PC-3 (cell line): ENCODE data around the gene TNIP1. TPM values are rescaled to one million over a fixed set of nuclear protein-coding genes. Genes with fewer than 3 reads are reported as not detected.
A peak's percentile ranks its signal among the peaks of the same experiment; 100 is the strongest.

ENCODE experiments used
- ATAC-seq: fragments of 200-7000 bp; cut with Tn5 transposase; 2 replicates; pipeline ENCODE4 v1.9.1; 2020; ENCODE audit warnings: mild to moderate bottlenecking, moderate library complexity
- BruUV-seq: library from RNA; stranded (reverse); fragments of 400-500 nt; replicated peaks from 2 replicates; lab custom pipeline; 2021; lab: Mats Ljungman, UMichigan
- CTCF ChIA-PET: fragments of 300-600 bp; sonication (Branson Sonifier 250); formaldehyde crosslinking; loops from one replicate; lab custom pipeline; 2022; ENCODE audit warnings: antibody characterized with exemption; lab: Charles Lee
- POLR2A ChIA-PET: fragments of 300-600 bp; sonication (Branson Sonifier 250); formaldehyde crosslinking; loops from one replicate; lab custom pipeline; 2022; ENCODE audit warnings: antibody characterized with exemption; ENCODE audit not compliant: unreplicated experiment; lab: Charles Lee
- DNase-seq: peaks from one replicate; pipeline ENCODE4 v3.0.0-alpha.2; 2015
- H2AFZ ChIP-seq: fragments of 300-600 bp; sonication (generic); 2 replicates; pipeline ENCODE4 v1.6.0; 2016; ENCODE audit warnings: antibody characterized with exemption, low read length
- H3F3A ChIP-seq: fragments of 300-600 bp; sonication (generic); one replicate; pipeline ENCODE4 v1.6.0; 2017; ENCODE audit warnings: antibody characterized with exemption, low read length, control low read depth, mild to moderate bottlenecking; ENCODE audit not compliant: unreplicated experiment
- H3K27ac ChIP-seq: fragments of 300-600 bp; sonication (generic); 2 replicates; pipeline ENCODE4 v1.5.1; 2016; ENCODE audit warnings: mild to moderate bottlenecking, low read length
- H3K27me3 ChIP-seq: fragments of 300-600 bp; sonication (generic); 2 replicates; pipeline ENCODE4 v1.6.1; 2016; ENCODE audit warnings: low read length, mixed read lengths
- H3K36me3 ChIP-seq: fragments of 300-600 bp; sonication (generic); 2 replicates; pipeline ENCODE4 v1.6.1; 2016; ENCODE audit warnings: low read depth, mixed run types, low read length, mixed read lengths
- H3K4me1 ChIP-seq: fragments of 300-600 bp; sonication (generic); 2 replicates; pipeline ENCODE4 v1.5.1; 2016; ENCODE audit warnings: low read length; ENCODE audit not compliant: insufficient read depth
- H3K4me2 ChIP-seq: fragments of 300-600 bp; sonication (generic); 2 replicates; pipeline ENCODE4 v1.6.0; 2016; ENCODE audit warnings: low read length
- H3K4me3 ChIP-seq: fragments of 300-600 bp; sonication (generic); 2 replicates; pipeline ENCODE4 v1.5.1; 2016; ENCODE audit warnings: mild to moderate bottlenecking, low read length, mixed read lengths
- H3K79me2 ChIP-seq: fragments of 300-600 bp; sonication (generic); 2 replicates; pipeline ENCODE4 v1.6.1; 2017; ENCODE audit warnings: low read length, mixed read lengths
- H3K9ac ChIP-seq: fragments of 300-600 bp; sonication (generic); 2 replicates; pipeline ENCODE4 v1.6.0; 2016; ENCODE audit warnings: mild to moderate bottlenecking, low read length
- H3K9me2 ChIP-seq: fragments of 300-600 bp; sonication (generic); replicated peaks from 2 replicates; pipeline ENCODE4 v1.6.1; 2016; ENCODE audit warnings: mixed run types, low read length, mixed read lengths
- H3K9me3 ChIP-seq: fragments of 300-600 bp; sonication (generic); 2 replicates; pipeline ENCODE4 v1.6.1; 2016; ENCODE audit warnings: low read length, mixed read lengths
- H4K20me1 ChIP-seq: fragments of 300-600 bp; sonication (generic); 2 replicates; pipeline ENCODE4 v1.6.1; 2016; ENCODE audit warnings: low read length, mixed read lengths
- EZH2 ChIP-seq: fragments of 300-600 bp; sonication (generic); IDR thresholded peaks from one replicate; pipeline ENCODE4 v1.6.1; 2017; ENCODE audit warnings: antibody characterized with exemption, mild to moderate bottlenecking, low read length; ENCODE audit not compliant: unreplicated experiment
- EZH2phosphoT487 ChIP-seq: fragments of 300-600 bp; sonication (generic); IDR thresholded peaks from 2 replicates; pipeline ENCODE4 v1.6.1; 2018; ENCODE audit warnings: mild to moderate bottlenecking, antibody characterized with exemption, low read length, borderline replicate concordance
- intact Hi-C: fragments of 100-400 bp; cut with micrococcal nuclease; formaldehyde crosslinking; loops from 2 replicates; pipeline ENCODE4 v1.9.0; 2023
- total RNA-seq: library from RNA; depleted of rRNA; stranded (reverse); fragments of >200 nt; gene quantifications from 2 replicates; pipeline ENCODE4 v1.2.3, GENCODE V29; 2014
- TF ChIP-seq, protein P1 (sequence below): fragments of 300-600 bp; sonication (generic); conservative IDR thresholded peaks from 2 replicates; pipeline ENCODE4 v1.5.1; 2017; ENCODE audit warnings: antibody characterized with exemption, low read depth, mild to moderate bottlenecking, low read length

The TNIP1 gene
- total RNA-seq, 1 experiment from 2014 or later, result 90.0 TPM

DNA sequence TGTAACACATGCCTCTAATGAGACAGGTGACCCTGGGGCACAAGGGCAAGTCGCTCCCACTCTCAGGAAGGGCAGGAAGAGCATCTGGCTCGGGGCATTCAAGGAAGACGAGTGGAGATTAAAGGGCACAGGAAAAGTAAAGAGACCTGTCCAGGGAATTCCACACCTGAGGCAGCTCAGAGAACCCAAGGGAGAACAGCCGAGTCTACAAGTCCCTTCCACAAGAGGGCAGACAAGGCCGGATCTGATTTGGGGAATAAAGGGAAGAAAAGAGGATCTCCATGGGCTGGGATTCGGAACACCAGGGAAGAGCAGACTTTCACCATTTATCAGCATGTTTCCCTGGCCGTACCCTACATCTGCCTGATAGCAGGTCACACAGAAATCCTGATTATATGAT, 32.3 kb downstream of the TNIP1 start:
- H3K9me3 ChIP-seq, result no peaks in the 10 kb centered on the region
- H4K20me1 ChIP-seq, result peaks cover 6% of the 10 kb centered on the region; the same call in 1 of the 2 replicates
- no peak overlapping the region for H2AFZ ChIP-seq
- ChIA-PET CTCF (interaction anchor here (0.5 to 2.2 kb wide), 9 partner anchors 14 to 348 kb away, joined by 3 to 11 read pairs (median 4); partner anchors contain the start of gene RBM22), POLR2A (no interaction called here)
- peaks cover 45% of the 10 kb centered on the region for H3K36me3 ChIP-seq
- peak; percentile 25 for ATAC-seq
- H3K79me2 ChIP-seq, result no peaks in the 10 kb centered on the region
- no peak overlapping the region for H3K4me2 ChIP-seq
- no peaks in the 10 kb centered on the region for H3K9me2 ChIP-seq
- peak; percentile 50 for DNase-seq
- H3F3A ChIP-seq, result no peaks in the 10 kb centered on the region
- TF ChIP-seq, protein P1, sequence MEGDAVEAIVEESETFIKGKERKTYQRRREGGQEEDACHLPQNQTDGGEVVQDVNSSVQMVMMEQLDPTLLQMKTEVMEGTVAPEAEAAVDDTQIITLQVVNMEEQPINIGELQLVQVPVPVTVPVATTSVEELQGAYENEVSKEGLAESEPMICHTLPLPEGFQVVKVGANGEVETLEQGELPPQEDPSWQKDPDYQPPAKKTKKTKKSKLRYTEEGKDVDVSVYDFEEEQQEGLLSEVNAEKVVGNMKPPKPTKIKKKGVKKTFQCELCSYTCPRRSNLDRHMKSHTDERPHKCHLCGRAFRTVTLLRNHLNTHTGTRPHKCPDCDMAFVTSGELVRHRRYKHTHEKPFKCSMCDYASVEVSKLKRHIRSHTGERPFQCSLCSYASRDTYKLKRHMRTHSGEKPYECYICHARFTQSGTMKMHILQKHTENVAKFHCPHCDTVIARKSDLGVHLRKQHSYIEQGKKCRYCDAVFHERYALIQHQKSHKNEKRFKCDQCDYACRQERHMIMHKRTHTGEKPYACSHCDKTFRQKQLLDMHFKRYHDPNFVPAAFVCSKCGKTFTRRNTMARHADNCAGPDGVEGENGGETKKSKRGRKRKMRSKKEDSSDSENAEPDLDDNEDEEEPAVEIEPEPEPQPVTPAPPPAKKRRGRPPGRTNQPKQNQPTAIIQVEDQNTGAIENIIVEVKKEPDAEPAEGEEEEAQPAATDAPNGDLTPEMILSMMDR, result peak; percentile 60
- no peak for TF ChIP-seq EZH2
- H3K4me1 ChIP-seq, result no peaks in the 10 kb centered on the region
- H3K27ac ChIP-seq, result no peak overlapping the region
- intact Hi-C loops, result loop anchor here (1.0 kb wide), 1 partner anchor 46 kb away; no protein-coding TSS in a partner anchor
- BruUV-seq, result no TSS peak
- H3K9ac ChIP-seq, result no peak overlapping the region
- H3K4me3 ChIP-seq, result no peak overlapping the region
- no peaks in the 10 kb centered on the region for H3K27me3 ChIP-seq

DNA sequence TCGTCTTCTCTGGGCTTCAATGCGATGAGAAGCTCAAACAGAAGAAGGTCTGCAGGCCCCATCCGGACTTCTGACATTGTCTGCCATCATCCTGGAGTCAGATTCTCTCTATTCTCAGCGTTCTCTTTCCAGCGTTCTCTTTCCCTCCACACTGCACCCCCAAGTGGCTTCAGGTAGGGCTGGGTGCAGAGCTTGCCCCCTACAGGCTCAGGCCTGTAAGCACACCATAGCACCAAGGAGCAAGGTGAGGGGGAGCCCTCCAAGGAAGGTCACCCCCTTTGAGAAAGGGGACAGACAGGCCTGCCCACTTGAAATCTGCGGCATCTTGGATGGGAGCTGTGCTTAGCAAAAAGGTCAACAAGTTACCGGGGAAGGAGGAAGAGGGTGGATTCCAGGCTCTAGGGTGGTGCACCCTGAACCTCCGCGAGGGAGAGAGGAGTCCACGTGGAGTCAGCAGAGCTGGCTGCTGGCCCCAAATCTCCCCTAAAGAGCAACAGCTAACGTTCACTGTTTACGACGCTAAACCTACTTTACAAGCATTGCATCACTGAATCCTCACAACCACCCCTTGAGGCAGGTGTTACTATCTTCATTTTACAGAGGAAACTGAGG, 32.9 kb downstream of the TNIP1 start:
- no peak overlapping the region for H3K4me3 ChIP-seq
- H3K36me3 ChIP-seq, result peaks cover 44% of the 10 kb centered on the region
- no peak overlapping the region for H3K27ac ChIP-seq
- TF ChIP-seq EZH2, result no peak
- TF ChIP-seq, protein P1, result peak; percentile 76
- ATAC-seq, result peak; percentile 67
- H4K20me1 ChIP-seq, result peaks cover 6% of the 10 kb centered on the region; the same call in 1 of the 2 replicates
- ChIA-PET CTCF (interaction anchor here (0.5 to 2.2 kb wide), 8 partner anchors 24 to 347 kb away, joined by 3 to 11 read pairs (median 4); partner anchors contain the start of gene RBM22), POLR2A (no interaction called here)
- peak; percentile 22 for DNase-seq
- BruUV-seq, result no TSS peak
- H3K9me2 ChIP-seq, result no peaks in the 10 kb centered on the region
- H3K9ac ChIP-seq, result no peak overlapping the region
- no peaks in the 10 kb centered on the region for H3K9me3 ChIP-seq
- H3F3A ChIP-seq, result no peaks in the 10 kb centered on the region
- intact Hi-C loops, result loop anchor here (1.0 kb wide), 1 partner anchor 46 kb away; no protein-coding TSS in a partner anchor
- H3K4me1 ChIP-seq, result no peaks in the 10 kb centered on the region
- no peak overlapping the region for H3K4me2 ChIP-seq
- H3K27me3 ChIP-seq, result no peaks in the 10 kb centered on the region
- no peak overlapping the region for H2AFZ ChIP-seq
- H3K79me2 ChIP-seq, result no peaks in the 10 kb centered on the region

DNA sequence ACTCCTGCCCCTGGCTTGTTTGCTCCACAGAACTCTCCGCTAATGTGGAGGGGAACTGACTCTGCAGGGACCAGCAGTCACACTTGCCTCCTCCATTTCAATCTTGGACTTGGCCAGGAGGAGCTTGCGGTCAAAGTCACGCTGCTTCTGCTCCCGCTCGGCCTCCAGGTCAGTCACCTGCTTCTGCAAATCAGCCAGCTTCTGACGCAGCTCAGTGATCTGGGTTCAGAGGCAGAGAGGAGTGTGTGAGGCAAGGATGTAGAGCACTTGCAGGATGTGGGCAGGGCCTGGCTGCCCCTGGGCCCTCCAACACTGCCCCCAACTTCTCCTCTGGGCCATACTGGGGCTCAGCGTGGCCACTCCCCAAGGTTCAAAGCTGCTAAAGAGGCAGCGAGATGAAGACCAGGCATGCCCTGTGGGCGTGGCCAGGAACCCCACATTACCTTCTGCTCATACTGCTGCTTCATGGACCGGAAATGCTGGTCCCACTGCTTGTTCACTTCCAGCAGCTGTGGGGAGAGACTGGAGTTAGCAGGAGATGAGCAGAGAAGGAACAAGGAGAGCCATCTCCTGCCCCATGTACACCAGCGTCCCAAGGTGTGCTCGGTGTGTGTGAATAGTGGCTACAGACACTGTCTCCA, 38.3 kb downstream of the TNIP1 start:
- ChIA-PET POLR2A (no interaction called here), CTCF (no interaction called here)
- Histone ChIP-seq H3K9me3 (no peaks in the 10 kb centered on the region), H2AFZ (no peak overlapping the region), H3K27ac (no peak overlapping the region), H3K27me3 (no peaks in the 10 kb centered on the region), H3K4me2 (no peak overlapping the region), H3K9me2 (no peaks in the 10 kb centered on the region), H3K36me3 (peaks cover 45% of the 10 kb centered on the region), H3K79me2 (no peaks in the 10 kb centered on the region), H3K4me1 (peaks cover 38% of the 10 kb centered on the region), H3K9ac (no peak overlapping the region), H4K20me1 (no peaks in the 10 kb centered on the region), H3K4me3 (no peak overlapping the region), H3F3A (no peaks in the 10 kb centered on the region)
- intact Hi-C loops, result no loop called here
- no peak for TF ChIP-seq EZH2
- no peak for TF ChIP-seq EZH2phosphoT487
- TF ChIP-seq, protein P1, result no peak
- BruUV-seq, result no TSS peak
- no peak for DNase-seq
- ATAC-seq, result no peak
